NCI-H2171 (cell line): ENCODE data around the gene FAR1.
A peak's percentile ranks its signal among the peaks of the same experiment; 100 is the strongest.
"Not testable (repeated sequence)": the region's sequence is repeated elsewhere in the genome, so short reads cannot be mapped to it uniquely, and the experiment has no call there.

Experiments
- DNase-seq: peaks from one replicate; lab custom pipeline; 2025; lab: John Stamatoyannopoulos, UW

FAR1 gene, protein sequence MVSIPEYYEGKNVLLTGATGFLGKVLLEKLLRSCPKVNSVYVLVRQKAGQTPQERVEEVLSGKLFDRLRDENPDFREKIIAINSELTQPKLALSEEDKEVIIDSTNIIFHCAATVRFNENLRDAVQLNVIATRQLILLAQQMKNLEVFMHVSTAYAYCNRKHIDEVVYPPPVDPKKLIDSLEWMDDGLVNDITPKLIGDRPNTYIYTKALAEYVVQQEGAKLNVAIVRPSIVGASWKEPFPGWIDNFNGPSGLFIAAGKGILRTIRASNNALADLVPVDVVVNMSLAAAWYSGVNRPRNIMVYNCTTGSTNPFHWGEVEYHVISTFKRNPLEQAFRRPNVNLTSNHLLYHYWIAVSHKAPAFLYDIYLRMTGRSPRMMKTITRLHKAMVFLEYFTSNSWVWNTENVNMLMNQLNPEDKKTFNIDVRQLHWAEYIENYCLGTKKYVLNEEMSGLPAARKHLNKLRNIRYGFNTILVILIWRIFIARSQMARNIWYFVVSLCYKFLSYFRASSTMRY

DNA sequence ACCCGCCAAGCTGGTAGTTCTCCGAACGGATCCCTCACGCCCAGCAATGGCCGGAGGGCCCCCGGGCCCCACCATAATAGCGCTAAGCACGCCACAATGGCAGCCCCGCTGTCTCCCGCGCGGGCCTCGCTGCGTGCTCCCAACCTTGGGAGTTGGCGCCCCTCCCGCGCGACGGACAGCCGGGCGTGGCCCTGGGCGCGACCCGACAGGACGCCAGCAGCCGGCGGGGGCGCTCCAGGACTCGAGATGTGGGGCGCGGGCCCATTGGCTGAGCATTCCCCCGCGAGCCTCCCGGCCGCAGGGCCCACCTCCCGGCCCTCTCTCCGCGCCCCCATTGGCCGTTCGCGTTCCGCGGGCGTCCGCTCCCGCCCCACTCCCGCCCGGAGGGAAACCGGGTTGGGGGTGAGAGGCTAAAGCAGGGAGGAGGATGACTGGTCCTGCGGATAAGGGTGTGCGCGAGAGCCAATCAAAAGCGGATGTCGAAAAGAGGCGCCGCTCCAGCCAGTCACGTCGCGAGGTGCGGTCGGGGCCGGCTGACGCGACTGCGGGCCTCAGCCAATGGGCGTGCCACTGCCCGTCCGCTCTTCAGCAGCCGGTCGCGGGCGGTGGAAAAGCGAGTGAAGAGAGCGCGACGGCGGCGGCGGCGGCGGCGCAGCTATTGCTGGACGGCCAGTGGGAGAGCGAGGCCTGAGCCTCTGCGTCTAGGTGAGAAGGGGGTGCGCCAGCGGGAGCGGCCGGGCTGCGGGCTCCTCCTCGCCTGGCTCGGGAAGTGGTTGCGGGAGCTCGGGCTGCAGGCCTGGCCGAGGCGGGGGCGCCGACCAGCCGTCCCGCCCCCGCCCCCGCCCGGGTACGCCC is at the start of gene FAR1:
TSS of gene FAR1 (plus strand) at position 567 of the 855 bp plus-strand sequence. CDS start 26,098 bp downstream, outside the sequence.
- peak; percentile 87 for DNase-seq

DNA sequence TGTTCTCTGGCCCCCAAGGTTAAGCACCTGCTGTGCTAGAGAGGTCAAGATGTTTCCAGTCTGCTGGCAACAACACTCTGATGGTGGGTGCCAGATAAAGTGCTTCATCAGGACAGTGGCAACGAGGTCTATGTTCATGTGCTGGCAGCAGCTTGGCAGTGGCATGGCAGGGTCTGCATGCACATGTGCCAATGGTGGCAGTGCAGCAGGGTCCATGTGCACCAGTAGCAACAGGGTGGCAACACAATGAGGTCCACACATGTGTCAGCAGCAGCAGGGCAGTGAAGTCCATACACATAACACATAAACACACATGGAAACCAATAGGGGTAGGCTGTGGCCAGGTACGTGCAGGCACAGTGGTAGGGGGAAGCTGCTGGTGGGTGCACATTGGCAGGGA is 48.4 kb upstream of the FAR1 start:
- DNase-seq: no peak

DNA sequence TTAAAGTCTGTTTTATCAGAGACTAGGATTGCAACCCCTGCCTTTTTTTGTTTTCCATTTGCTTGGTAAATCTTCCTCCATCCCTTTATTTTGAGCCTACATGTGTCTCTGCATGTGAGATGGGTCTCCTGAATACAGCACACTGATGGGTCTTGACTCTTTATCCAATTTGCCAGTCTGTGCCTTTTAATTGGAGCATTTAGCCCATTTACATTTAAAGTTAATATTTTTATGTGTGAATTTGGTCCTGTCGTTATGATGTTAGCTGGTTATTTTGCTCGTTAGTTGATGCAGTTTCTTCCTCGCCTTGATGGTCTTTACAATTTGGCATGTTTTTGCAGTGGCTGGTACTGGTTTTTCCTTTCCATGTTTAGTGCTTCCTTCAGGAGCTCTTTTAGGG is 41.6 kb upstream of the FAR1 start:
- not testable (repeated sequence) for DNase-seq

DNA sequence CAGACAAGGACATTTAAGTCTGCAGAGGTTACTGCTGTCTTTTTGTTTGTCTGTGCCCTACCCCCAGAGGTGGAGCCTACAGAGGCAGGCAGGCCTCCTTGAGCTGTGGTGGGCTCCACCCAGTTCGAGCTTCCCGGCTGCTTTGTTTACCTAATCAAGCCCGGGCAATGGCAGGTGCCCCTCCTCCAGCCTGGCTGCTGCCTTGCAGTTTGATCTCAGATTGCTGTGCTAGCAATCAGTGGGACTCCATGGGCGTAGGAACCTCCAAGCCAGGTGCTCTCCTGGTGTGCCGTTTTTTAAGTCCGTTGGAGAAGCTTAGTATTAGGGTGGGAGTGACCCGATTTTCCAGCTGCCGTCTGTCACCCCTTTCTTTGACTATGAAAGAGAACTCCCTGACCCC is 39.8 kb upstream of the FAR1 start:
- not testable (repeated sequence) for DNase-seq

DNA sequence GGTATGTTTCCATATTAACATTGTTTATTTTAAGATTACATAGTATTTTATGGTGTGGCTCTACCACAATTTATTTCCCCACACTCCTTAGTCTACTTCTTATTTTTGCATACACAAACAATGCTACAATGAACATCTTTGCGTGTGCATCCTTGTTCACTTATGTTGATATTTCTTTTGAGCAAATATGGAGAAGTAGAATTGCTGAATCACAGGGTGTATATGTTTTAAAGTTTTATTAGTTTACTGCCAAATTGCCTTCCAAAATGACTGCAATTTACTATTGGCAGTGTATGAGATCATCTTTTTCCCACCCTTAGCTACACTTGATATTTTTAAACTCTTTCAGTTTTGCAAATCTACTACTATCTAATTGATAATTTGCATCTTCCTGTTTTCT is 38.7 kb upstream of the FAR1 start:
- no peak for DNase-seq

DNA sequence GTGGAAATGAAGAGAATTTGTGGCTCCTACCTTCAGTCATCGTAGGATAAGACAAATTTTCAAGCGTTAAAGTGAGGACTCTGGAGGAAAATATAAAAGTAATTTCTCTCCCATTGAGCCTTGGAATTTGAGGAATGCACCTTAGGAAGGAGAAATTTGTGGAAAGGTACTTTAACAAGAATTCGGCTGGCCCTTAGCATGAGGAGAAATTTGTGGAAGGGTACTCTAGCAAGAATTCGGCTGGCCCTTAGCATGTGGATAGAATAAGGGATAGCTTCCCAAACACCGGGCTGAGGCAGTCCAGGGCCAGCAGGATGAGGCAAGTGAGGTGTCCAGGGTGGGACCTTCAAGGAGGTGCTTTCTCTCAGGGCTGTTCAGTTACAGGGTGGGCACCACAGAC is 33.2 kb upstream of the FAR1 start:
- no peak for DNase-seq

DNA sequence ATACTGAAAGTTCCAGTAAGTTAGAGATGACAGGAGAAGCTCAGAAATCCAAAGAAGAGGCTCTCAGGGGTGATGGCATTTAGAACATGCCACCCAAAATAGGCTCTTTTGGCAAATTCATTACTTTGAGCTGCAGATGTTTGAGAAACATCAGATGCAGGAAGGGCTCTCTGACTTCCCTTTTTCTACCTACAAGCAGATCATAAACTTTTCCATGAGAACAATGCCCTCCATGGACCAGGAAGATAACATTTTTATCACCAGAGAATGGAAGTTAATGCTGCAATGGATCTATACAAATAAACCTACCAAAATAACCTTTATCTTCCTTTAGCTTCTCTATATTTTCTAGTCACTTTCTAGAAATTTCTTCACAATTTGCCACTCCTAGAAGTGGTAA is 32.7 kb upstream of the FAR1 start:
- no peak for DNase-seq

DNA sequence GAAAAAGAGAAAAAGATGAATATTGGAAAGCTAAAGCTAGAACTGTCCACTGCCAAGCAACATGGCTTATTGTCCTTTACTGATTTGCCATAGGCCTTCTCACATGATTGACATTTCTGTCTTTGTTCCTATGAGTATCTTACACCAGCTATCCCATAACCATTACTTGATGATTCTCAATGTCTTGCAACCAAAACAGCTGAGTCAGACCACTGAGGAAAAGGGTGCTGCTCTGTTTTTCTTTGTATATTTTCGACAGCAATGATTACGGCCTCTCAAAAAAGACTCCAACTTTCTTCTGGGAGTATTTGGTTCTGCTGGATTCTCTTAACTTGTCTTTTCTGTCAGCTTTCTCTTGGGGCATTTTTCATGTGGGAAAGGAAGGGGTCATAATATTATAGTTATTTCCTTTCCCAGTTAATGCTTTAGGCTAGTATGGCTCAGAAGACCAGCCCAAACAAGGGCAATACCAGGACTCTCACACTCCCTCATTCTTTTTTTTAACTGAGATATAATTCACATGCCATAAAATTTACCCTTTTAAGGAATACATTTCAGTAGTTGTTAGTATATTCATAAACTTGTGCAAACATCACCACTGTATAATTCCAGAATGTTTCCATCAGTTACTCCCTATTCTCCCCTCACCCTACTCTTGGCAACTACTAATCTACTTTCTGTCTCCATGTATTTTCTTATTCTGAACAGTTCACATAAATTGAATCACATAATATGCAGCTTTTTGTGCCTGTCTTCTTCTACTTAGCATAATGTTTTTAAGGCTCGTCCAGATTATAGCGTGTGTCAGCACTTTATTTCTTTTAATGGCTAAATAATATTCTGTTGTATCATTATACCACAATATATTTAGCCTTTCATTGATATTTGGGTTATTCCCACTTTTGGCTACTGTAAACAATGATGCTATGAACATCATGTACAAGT is 31.1 kb upstream of the FAR1 start:
- no peak for DNase-seq

DNA sequence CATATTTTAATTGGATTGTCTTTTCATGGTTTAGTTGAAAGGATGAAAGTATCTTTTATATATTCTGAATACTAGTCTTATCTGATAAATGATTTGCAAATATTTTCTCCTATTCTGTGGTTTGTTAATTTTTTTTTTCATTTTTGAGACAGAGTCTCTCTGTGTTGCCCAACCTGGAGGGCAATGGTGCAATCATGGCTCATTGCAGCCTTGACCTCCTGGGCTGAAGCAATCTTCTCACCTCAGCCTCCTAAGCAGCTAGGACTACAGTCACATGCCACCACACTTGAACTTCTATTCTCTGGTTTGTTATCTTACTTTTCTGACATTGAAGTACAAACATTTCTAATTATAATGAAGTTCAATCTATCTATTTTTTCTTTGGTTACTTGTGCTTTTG is 30.0 kb upstream of the FAR1 start:
- no peak for DNase-seq

DNA sequence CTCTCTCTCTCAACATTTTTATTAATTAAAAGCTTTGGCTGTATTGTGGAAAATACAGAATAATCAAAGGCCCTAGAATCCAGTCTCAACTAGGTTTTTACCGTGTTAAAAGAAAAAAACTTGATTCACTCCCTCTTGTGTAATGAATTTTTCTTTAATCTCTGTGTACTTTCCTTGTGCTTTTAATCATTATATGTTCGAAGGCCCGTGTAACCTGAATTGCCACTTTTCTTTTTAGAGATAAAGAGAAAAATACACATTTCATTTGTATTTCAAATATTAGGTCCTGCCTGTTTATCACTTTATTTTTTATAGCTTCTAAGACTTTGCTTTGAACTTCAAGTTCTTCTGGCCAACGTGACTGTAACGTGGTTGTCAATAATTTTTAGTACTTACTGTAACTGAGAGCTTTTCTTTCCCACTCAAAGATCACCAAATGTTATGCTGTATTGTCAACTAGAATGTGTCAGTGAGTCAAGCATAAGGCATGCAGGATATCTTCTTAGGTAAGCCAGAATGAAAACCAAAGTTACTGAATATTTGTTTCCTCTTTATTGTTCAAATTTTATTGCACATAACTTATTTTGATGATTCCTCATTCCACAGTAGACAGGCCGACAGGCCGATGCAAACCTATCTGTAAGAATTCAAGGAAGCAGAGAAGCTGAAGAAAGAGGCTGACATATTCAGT is 23.3 kb upstream of the FAR1 start:
- DNase-seq: no peak

DNA sequence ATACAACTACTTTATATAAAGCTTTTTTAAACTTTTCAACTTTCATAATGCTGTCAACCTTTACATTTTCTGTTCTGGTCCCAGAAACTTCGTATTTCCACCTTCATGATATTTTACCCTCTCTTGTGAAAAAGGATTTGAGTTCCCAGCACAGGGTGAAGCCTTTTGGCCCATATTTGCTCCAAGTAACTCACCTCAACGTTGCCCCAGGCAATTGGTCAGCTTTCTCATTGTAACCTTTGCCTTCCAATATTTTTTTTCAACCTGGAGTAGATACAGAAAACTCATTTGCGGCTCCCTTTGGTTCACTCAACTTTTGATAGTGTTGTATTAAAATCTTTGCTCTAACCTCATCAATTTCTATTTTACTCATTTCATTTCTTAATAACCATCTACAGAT is 21.1 kb upstream of the FAR1 start:
- no peak for DNase-seq

DNA sequence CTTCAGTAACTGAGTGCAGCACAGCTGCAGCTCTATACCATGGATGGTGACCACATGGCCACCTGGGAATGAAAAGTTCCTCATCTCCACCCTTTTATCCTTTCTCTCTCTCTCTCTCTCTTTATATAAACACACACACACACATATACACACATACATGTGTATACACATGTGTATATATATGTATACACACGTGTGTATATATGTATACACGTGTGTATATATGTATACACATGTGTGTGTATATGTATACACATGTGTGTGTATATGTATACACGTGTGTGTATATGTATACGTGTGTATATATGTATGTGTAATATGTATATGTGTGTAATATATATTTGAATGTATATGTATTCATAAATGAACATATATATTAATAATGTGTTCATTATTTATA is 18.8 kb upstream of the FAR1 start:
- DNase-seq: no peak

DNA sequence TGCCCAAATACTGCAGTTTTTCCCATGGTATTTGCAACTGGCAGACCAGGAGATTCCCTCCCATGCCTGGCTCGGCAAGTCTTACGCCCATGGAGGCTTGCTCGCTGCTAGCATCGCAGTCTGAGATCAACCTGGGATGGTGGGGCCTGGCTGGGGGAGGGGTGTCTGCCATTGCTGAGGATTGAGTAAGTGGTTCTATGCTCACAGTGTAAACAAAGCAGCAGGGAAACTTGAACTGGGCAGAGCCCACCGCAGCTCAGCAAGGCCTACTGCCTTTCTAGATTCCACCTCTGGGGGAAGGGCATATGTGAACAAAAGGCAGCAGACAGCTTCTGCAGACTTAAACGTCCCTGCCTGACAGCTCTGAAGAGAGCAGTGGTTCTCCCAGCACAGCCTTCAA is 17.0 kb upstream of the FAR1 start:
- DNase-seq: not testable (repeated sequence)

DNA sequence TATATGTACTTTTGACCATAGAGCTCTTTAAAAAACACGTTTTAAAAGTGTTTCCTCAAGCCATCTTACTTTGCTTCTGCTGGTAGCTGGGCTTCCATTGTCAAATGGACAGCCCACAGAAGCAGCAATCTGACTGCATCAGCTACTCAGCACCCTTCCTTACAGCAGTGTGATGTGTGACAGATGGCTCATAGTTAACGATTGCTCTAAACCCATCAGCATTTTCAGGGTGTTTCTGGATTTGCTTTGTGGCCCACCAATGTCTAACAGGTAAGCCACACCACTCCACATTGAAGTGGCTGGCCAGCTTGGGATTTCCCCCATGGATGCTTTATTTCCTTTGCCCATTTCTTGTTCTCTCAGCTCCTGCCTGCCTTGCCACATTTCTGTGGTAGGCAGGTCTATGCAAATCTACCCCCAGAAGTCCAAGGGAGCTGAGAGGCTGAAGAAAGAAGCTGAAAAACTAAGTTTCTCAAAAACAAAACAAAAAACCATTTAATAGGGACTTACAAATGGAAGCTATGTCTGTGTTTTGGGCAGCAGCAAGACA is 7.3 kb upstream of the FAR1 start:
- DNase-seq: no peak

DNA sequence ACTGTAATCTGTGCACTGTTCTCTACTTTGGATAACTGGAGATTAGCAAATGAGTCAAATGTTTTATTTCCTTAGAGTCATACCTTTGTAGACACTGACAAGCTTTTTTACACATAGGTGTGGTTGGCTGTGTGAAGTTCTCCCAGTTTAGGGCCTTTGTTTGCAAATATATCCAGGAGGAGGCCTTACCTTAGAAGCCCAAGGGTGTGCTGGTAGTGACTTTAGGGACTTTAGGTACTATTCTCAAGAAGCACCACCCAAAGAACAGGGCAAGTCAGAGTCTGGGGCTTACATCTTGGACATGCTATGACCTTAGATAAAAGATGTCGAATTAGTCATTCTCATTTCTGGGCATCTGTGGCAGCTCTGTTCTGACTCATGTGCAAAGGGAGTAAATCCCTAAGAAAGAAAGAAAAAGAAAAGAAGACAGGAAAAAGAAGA is 4.8 kb upstream of the FAR1 start:
- no peak for DNase-seq

DNA sequence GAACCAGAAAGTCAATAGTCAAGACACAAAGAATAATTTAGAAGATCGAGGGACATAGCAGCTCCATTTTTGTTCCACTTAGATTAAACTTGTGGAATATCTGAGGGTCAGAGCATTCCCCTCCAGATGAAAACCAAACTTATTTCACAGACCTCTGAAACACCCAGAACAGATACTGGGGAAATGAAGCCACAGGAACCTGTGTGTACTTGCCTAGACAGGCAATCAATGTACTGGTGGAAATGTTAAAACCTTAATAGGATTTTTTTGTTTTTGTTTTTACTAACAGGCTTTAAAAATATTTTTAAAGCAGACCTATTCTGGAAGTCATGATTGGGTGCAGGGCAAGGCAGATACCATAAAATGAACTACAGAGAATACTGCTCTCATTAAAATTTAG is 4.1 kb upstream of the FAR1 start:
- DNase-seq: no peak

DNA sequence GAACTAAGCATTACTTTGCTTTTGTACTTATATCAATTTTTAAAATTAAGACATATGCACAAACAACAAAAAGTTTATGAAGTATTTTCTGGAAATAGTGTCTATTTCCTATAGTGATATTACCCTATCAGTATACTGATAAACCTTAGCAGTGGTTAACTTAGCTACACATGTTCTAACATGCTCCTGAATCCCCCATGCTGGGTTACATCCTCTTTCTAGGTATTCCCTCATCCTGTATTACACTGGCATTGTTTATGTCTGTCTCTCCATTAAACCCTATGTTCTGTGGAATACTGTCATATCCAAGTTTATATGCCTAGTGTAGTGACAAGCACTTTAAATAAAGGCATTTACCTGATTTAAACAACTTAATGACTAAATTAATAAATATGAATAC is 1.8 kb upstream of the FAR1 start:
- no peak for DNase-seq

DNA sequence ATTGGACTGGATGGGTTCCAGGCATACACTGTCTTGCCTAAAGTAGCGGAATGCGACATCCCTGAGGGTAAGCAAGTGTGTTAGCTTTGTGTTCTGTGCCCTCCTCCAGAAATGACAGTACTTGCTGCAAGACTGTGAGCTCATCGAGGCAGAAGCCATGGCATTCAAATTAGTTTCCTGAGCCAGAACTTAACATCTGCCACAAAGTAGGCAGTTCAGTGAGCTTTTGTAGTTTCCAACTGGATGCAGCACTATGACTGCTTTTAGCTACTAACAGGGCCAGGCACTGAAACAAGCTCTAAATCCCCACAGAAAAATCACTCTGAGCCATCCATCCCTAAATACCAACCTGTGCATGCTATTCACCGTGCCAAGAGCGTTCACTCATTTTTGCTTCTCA is 1.2 kb upstream of the FAR1 start:
- DNase-seq: no peak

DNA sequence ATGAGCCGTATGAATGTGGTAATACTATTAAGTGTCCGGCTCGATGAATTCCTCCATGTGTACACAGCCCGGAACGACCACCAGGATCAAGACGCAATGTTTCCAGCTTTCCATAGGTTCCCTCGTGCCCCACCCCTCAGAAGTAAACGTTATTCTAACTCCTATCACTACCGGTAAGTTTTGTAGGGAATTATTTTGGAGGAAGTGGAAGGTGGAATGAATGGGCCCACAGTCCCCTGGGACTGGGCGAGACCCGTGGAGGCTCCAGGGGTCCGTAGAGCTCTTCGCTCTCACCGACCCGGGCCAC is 720 bp upstream of the FAR1 start:
- DNase-seq: no peak

DNA sequence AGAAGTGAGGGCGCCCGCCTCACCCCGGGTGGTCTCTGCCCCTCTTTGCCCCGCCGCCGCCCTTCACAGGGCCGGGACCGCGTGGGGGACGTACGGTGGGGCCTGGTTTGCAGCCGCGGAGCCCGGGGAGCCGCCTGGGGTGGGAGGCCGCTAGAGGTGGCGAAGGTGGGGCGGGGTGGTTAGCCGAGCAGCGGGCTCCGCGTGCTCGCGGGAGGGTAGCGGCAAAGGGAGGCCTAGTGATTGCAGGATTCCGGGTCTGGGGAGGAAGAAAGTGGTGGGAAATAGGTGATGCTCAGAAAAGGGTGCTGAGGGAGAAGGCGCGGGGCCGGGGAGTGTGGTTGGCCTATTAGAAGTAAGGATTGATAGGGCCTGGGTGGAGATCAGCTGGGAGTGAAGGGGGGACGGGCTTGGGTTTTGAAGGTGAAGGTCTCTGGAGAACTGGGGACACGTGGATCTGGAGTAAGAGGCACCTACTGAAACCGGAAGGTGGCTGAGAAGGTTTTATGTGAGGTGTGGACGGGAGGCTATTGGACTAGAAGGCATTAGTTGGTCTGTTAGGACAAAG is 571 bp downstream of the FAR1 start:
- DNase-seq: no peak
